MM.1S (cell line): ENCODE measurements around the gene YY1.

ENCODE experiments used
- DNase-seq: peaks from one replicate; pipeline ENCODE4 v3.0.0-alpha.2; 2015
- H2AFZ ChIP-seq: fragments of 300-600 bp; sonication (generic); 2 replicates; pipeline ENCODE4 v1.6.0; 2016; ENCODE audit warnings: antibody characterized with exemption, low read length
- H3F3A ChIP-seq: fragments of 300-600 bp; sonication (generic); 2 replicates; pipeline ENCODE4 v1.6.1; 2016; ENCODE audit warnings: mild to moderate bottlenecking, antibody characterized with exemption, low read length, moderate library complexity, mixed read lengths; ENCODE audit not compliant: insufficient read depth
- H3K27ac ChIP-seq: fragments of 300-600 bp; sonication (generic); 2 replicates; pipeline ENCODE4 v1.5.1; 2016; ENCODE audit warnings: mild to moderate bottlenecking, low read length
- H3K27me3 ChIP-seq: fragments of 300-600 bp; sonication (generic); replicated peaks from 2 replicates; pipeline ENCODE4 v1.6.0; 2016; ENCODE audit warnings: low read length; ENCODE audit not compliant: insufficient read depth
- H3K36me3 ChIP-seq: fragments of 300-600 bp; sonication (generic); replicated peaks from 2 replicates; pipeline ENCODE4 v1.6.1; 2016; ENCODE audit warnings: mild to moderate bottlenecking, low read length, mixed read lengths; ENCODE audit not compliant: insufficient read depth
- H3K4me1 ChIP-seq: fragments of 300-600 bp; sonication (generic); 2 replicates; pipeline ENCODE4 v1.6.1; 2016; ENCODE audit warnings: low read length, mixed read lengths
- H3K4me2 ChIP-seq: fragments of 300-600 bp; sonication (generic); 2 replicates; pipeline ENCODE4 v1.6.0; 2016; ENCODE audit warnings: low read depth, low read length
- H3K4me3 ChIP-seq: fragments of 300-600 bp; sonication (generic); 2 replicates; pipeline ENCODE4 v1.5.1; 2016; ENCODE audit warnings: low read length, mixed read lengths
- H3K79me2 ChIP-seq: fragments of 300-600 bp; sonication (generic); 2 replicates; pipeline ENCODE4 v1.6.1; 2016; ENCODE audit warnings: mixed run types, low read length, mixed read lengths
- H3K9ac ChIP-seq: fragments of 300-600 bp; sonication (generic); 2 replicates; pipeline ENCODE4 v1.6.1; 2016; ENCODE audit warnings: low read length, mixed read lengths
- H3K9me2 ChIP-seq: fragments of 300-600 bp; sonication (generic); replicated peaks from 2 replicates; pipeline ENCODE4 v1.6.1; 2016; ENCODE audit warnings: mild to moderate bottlenecking, low read length, mixed read lengths; ENCODE audit not compliant: insufficient read depth
- H3K9me3 ChIP-seq: fragments of 300-600 bp; sonication (generic); replicated peaks from 2 replicates; pipeline ENCODE4 v1.6.1; 2016; ENCODE audit warnings: mild to moderate bottlenecking, low read length, mixed read lengths; ENCODE audit not compliant: insufficient read depth
- H4K20me1 ChIP-seq: fragments of 300-600 bp; sonication (generic); 2 replicates; pipeline ENCODE4 v1.6.1; 2016; ENCODE audit warnings: mild to moderate bottlenecking, low read length, moderate library complexity, mixed read lengths; ENCODE audit not compliant: insufficient read depth
- CTCF ChIP-seq: fragments of 300-600 bp; sonication (generic); IDR thresholded peaks from 2 replicates; pipeline ENCODE4 v1.5.1; 2016; ENCODE audit warnings: antibody characterized with exemption, low read length, mixed read lengths
- EZH2 ChIP-seq: fragments of 300-600 bp; sonication (generic); optimal IDR thresholded peaks from 2 replicates; pipeline ENCODE3; 2017; ENCODE audit warnings: low read depth, mild to moderate bottlenecking, antibody characterized with exemption, low read length, mixed read lengths
- EZH2phosphoT487 ChIP-seq: fragments of 300-600 bp; sonication (generic); IDR thresholded peaks from 2 replicates; pipeline ENCODE4 v1.6.1; 2018; ENCODE audit warnings: antibody characterized with exemption, low read length

YY1 gene

GRCh38 chr14:100297320-100298300 lies 58.7 kb downstream of the YY1 start:
- no peaks in the 10 kb centered on the region for H3K79me2 ChIP-seq
- no peaks in the 10 kb centered on the region for H3K9me2 ChIP-seq
- no peak overlapping the region for H3K9ac ChIP-seq
- H3K36me3 ChIP-seq, result no peaks in the 10 kb centered on the region
- H3K4me1 ChIP-seq, result no peaks in the 10 kb centered on the region
- H3K4me3 ChIP-seq, result no peak overlapping the region
- no peak for TF ChIP-seq EZH2phosphoT487
- TF ChIP-seq CTCF, result no peak
- no peak for TF ChIP-seq EZH2
- H2AFZ ChIP-seq, result no peak overlapping the region
- H3K4me2 ChIP-seq, result no peak overlapping the region
- no peaks in the 10 kb centered on the region for H4K20me1 ChIP-seq
- no peaks in the 10 kb centered on the region for H3K9me3 ChIP-seq
- no peaks in the 10 kb centered on the region for H3K27me3 ChIP-seq
- H3K27ac ChIP-seq, result no peak overlapping the region
- H3F3A ChIP-seq, result no peaks in the 10 kb centered on the region
- no peak for DNase-seq

DNA sequence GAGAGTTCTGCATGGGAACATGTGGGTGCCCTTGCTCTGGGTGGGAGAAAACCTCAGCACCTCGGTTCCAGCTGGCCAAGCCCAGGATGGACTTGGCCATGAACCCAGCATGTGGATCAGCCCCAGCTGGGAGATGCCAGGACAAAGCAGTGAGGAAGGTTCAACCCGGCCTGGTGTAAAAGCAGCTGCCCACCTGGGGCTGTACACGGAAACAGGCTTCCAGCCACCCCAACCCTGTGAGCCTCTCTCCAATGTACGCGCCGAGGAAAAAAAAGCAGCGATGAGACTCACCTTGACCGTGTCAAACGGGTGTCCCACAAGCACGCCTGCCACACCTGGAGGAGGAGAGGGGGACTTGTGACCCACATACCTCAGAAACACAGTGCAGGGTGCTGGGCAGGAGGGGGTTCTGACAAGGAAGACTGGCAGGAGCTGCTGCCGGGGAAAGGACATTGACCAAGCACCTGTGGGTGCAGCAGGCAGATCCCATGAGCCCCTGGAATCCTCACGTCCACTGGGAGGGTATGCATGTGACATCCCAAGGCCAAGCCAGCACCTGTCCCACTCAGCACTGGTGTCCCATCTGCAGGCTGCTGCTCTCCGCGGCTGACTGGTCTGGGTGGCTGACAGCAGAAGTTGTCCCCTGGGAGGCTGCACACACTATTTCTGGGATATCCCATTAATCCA lies 59.8 kb downstream of the YY1 start:
- Histone ChIP-seq H3K36me3 (no peaks in the 10 kb centered on the region), H3F3A (no peaks in the 10 kb centered on the region), H3K79me2 (no peaks in the 10 kb centered on the region), H3K9me2 (no peaks in the 10 kb centered on the region), H3K4me3 (no peak overlapping the region), H3K27me3 (no peaks in the 10 kb centered on the region), H3K4me1 (no peaks in the 10 kb centered on the region), H4K20me1 (no peaks in the 10 kb centered on the region), H3K9ac (no peak overlapping the region), H3K4me2 (no peak overlapping the region), H3K27ac (no peak overlapping the region), H2AFZ (no peak overlapping the region), H3K9me3 (no peaks in the 10 kb centered on the region)
- TF ChIP-seq CTCF (no peak), EZH2phosphoT487 (no peak), EZH2 (no peak)
- no peak for DNase-seq

DNA sequence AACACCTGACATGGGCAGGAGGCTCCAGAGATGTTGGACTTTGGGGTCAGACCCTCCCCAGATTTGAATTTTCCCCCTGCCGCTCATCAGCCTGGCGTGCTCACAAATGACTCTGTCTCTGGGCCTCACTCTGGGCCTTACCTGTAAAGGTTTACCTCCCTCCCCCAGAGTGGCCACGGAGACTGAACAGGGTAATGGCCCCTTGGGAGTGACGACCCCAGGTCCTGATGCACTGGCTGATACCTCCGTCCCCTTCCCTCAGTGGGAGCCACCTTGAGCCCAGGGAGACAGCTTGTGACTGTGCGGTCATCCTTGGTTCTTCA lies 60.3 kb downstream of the YY1 start:
- no peak overlapping the region for H3K27ac ChIP-seq
- TF ChIP-seq EZH2 (no peak), EZH2phosphoT487 (no peak), CTCF (no peak)

More for the DNA sequence above, 60.3 kb downstream of the YY1 start:
- Histone ChIP-seq H3K4me1 (no peaks in the 10 kb centered on the region), H3K9me2 (no peaks in the 10 kb centered on the region), H3K79me2 (no peaks in the 10 kb centered on the region), H2AFZ (no peak overlapping the region), H3K27me3 (no peaks in the 10 kb centered on the region), H4K20me1 (no peaks in the 10 kb centered on the region), H3K4me2 (no peak overlapping the region), H3K9me3 (no peaks in the 10 kb centered on the region), H3K4me3 (no peak overlapping the region), H3K36me3 (no peaks in the 10 kb centered on the region), H3K9ac (no peak overlapping the region), H3F3A (no peaks in the 10 kb centered on the region)
- no peak for DNase-seq
